ENCODE data around the gene PDCD4. TPM values are rescaled to one million over a fixed set of nuclear protein-coding genes. Genes with fewer than 3 reads are reported as not detected.

The PDCD4 gene
- total and polyA plus RNA-seq, 10 of the 15 experiments (the other 5 are each of a cell fraction or from before 2014, with no cell fraction given), result 101 to 372 (median 171) TPM

DNA sequence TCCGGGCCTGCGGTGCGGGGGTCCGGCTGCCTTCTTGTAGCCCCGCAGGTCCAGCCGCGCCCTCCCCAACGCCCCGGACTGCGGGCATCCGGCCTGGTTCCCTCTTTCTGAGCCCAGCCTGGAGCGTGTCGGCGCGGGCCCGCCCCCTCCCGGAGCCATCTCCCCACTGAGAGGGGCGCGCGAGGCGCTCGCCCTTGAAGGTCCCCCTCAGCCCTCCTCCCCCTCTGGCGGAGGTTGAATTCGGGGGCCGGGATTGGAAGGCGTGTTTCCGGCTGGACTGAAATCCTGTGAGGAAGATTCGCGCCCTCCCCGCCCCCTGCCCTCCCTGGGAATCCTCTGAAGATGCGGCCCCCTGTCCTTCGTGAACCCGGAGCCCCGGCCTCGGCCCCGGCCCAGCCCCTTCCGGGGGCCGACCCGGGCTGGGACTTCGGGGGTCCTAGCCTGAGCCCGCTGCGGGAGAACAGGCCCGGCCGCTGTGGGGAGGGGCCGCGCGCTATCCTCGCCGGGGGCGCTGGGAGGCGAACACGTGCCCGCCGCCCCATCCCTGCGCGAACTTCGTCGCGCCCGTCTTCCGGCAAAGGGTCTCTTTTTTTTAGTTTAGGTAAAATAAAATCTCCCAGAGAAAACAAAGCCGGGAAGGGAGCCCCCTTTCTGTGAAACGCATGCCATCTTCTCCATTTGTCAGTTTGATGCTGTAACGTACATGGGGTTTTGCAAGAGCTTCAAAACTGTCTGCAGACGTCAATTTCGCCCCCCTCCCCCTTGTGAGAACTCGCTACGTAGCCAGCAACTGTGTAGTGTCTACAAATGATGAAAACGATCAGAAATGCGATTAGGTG is 636 bp downstream of the PDCD4 start (continued):
- TF ChIP-seq CBX3 (IDR thresholded peaks at IDR 0.05; ENCODE audit: borderline replicate concordance, low read depth) (no peak), GATAD2B (conservative IDR thresholded peaks at IDR 0.05; ENCODE audit: low read depth) (peak; percentile 94), NR2C2 (IDR thresholded peaks at IDR 0.05; ENCODE audit: borderline replicate concordance, control insufficient read depth, insufficient read length, low read depth) (no peak), FOS (IDR thresholded peaks at IDR 0.05; ENCODE audit: borderline replicate concordance, extremely low read depth, insufficient read length) (no peak), E2F4 (IDR thresholded peaks at IDR 0.05; ENCODE audit: low read depth, low read length) (no peak), RB1 (IDR thresholded peaks at IDR 0.05; ENCODE audit: borderline replicate concordance) (no peak), SREBF2 (IDR thresholded peaks at IDR 0.05; ENCODE audit: low read length) (no peak), KAT2A (conservative IDR thresholded peaks at IDR 0.05; ENCODE audit: control insufficient read depth, low read depth, low read length) (no peak), ATF3 (IDR thresholded peaks at IDR 0.05; ENCODE audit: borderline replicate concordance, extremely low read depth, low read depth, low read length) (no peak), TAF1 (IDR thresholded peaks at IDR 0.05; ENCODE audit: borderline replicate concordance, low read depth, low read length) (no peak; the same call in 1 of the 2 replicates), BACH1 (IDR thresholded peaks at IDR 0.05; ENCODE audit: borderline replicate concordance) (no peak; the same call in 1 of the 2 replicates), NR2C1 (IDR thresholded peaks at IDR 0.05) (no peak), MEF2A (IDR thresholded peaks at IDR 0.05; ENCODE audit: insufficient read depth, low read depth, low read length) (no peak), MYB (IDR thresholded peaks at IDR 0.05; ENCODE audit: borderline replicate concordance, low read depth, low read length) (no peak), RBBP5 (conservative IDR thresholded peaks at IDR 0.05) (0 out of 2 replicates have a peak, but pooled peaks have one; percentile 43), ZBTB40 (IDR thresholded peaks at IDR 0.05; ENCODE audit: borderline replicate concordance) (no peak), ZSCAN29 (IDR thresholded peaks at IDR 0.05) (no peak), NFYA (IDR thresholded peaks at IDR 0.05; ENCODE audit: borderline replicate concordance, low read depth, low read length) (no peak), MXI1 (IDR thresholded peaks at IDR 0.05; ENCODE audit: low read depth, low read length) (peak; percentile 75)
- TF ChIP-seq, protein P1, sequence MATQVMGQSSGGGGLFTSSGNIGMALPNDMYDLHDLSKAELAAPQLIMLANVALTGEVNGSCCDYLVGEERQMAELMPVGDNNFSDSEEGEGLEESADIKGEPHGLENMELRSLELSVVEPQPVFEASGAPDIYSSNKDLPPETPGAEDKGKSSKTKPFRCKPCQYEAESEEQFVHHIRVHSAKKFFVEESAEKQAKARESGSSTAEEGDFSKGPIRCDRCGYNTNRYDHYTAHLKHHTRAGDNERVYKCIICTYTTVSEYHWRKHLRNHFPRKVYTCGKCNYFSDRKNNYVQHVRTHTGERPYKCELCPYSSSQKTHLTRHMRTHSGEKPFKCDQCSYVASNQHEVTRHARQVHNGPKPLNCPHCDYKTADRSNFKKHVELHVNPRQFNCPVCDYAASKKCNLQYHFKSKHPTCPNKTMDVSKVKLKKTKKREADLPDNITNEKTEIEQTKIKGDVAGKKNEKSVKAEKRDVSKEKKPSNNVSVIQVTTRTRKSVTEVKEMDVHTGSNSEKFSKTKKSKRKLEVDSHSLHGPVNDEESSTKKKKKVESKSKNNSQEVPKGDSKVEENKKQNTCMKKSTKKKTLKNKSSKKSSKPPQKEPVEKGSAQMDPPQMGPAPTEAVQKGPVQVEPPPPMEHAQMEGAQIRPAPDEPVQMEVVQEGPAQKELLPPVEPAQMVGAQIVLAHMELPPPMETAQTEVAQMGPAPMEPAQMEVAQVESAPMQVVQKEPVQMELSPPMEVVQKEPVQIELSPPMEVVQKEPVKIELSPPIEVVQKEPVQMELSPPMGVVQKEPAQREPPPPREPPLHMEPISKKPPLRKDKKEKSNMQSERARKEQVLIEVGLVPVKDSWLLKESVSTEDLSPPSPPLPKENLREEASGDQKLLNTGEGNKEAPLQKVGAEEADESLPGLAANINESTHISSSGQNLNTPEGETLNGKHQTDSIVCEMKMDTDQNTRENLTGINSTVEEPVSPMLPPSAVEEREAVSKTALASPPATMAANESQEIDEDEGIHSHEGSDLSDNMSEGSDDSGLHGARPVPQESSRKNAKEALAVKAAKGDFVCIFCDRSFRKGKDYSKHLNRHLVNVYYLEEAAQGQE (IDR thresholded peaks at IDR 0.05; ENCODE audit: low read depth, low read length), result no peak

Data from GM12878 (cell line).